HG02623 (cell line): ENCODE results near the gene CAPN10.
"Not testable (repeated sequence)": the region's sequence is repeated elsewhere in the genome, so short reads cannot be mapped to it uniquely, and the experiment has no call there.

Source experiments
- ATAC-seq: cut with Tn5 transposase; IDR thresholded peaks from one replicate; pipeline ENCODE4 v1.9.1; 2021; ENCODE audit warnings: moderate library complexity; ENCODE audit not compliant: unreplicated experiment

The CAPN10 gene

GRCh38 chr2:240586198-240586918 is at the start of gene CAPN10:
TSS of gene CAPN10 (plus strand) at chr2:240586734. CDS start at chr2:240586912, 178 bp downstream.
- ATAC-seq = peak; percentile 50

GRCh38 chr2:240538031-240538780 is 48.3 kb upstream of the CAPN10 start:
- no peak for ATAC-seq

GRCh38 chr2:240539101-240539500 is 47.4 kb upstream of the CAPN10 start:
- not testable (repeated sequence) for ATAC-seq

GRCh38 chr2:240539906-240540305 is 46.6 kb upstream of the CAPN10 start:
- ATAC-seq = no peak

GRCh38 chr2:240551288-240551687 is 35.2 kb upstream of the CAPN10 start:
- ATAC-seq = no peak

GRCh38 chr2:240551811-240552210 is 34.7 kb upstream of the CAPN10 start:
- ATAC-seq = no peak

GRCh38 chr2:240553956-240554480 is 32.5 kb upstream of the CAPN10 start:
- ATAC-seq = no peak

- no peak for ATAC-seq
Measured at GRCh38 chr2:240554767-240555493, 31.6 kb upstream of the CAPN10 start.

GRCh38 chr2:240555541-240556250 is 30.8 kb upstream of the CAPN10 start:
- no peak for ATAC-seq

GRCh38 chr2:240556553-240557100 is 29.9 kb upstream of the CAPN10 start:
- no peak for ATAC-seq

GRCh38 chr2:240557101-240557751 is 29.3 kb upstream of the CAPN10 start:
- ATAC-seq = no peak

- ATAC-seq = no peak
Measured at GRCh38 chr2:240557808-240558207, 28.7 kb upstream of the CAPN10 start, which contains the start of gene ANKMY1. TSS of gene ANKMY1 (minus strand) at chr2:240557988. CDS start at chr2:240557335, 653 bp downstream.

- ATAC-seq = no peak
Measured at GRCh38 chr2:240558236-240558761, 28.2 kb upstream of the CAPN10 start.

GRCh38 chr2:240559286-240559685 is 27.2 kb upstream of the CAPN10 start:
- no peak for ATAC-seq

- peak; percentile 53 for ATAC-seq
Measured at GRCh38 chr2:240560084-240560479, 26.5 kb upstream of the CAPN10 start, which contains the start of gene DUSP28. TSS of gene DUSP28 (plus strand) at chr2:240560357. CDS start at chr2:240560685, 328 bp downstream.

GRCh38 chr2:240560480-240561324 is 25.8 kb upstream of the CAPN10 start:
- peak; percentile 54 for ATAC-seq

GRCh38 chr2:240561325-240561971 is 25.1 kb upstream of the CAPN10 start:
- no peak for ATAC-seq

- ATAC-seq = not testable (repeated sequence)
Measured at GRCh38 chr2:240563231-240563630, 23.3 kb upstream of the CAPN10 start.
